Epithelial cell of esophagus (primary cell): ENCODE data around the gene ERFL.

ENCODE experiments used
- DNase-seq: peaks from one replicate; pipeline ENCODE4 v3.0.0; 2010; ENCODE audit warnings: low read depth
- H3K4me3 ChIP-seq: 2 replicates; pipeline ENCODE4 v1.5.1; 2011; ENCODE audit warnings: mild to moderate bottlenecking, low read length, control low read depth
- CTCF ChIP-seq: IDR thresholded peaks from 2 replicates; pipeline ENCODE4 v1.5.1; 2011; ENCODE audit warnings: low read depth, mild to moderate bottlenecking, low read length, control low read depth, inconsistent platforms; ENCODE audit not compliant: insufficient read depth; ENCODE audit errors: missing control alignments

ERFL gene

GRCh38 chr19:41926763-41927496 is 1.3 kb downstream of the ERFL start:
- DNase-seq: no peak
- TF ChIP-seq CTCF: no peak
- H3K4me3 ChIP-seq: no peak overlapping the region

DNA sequence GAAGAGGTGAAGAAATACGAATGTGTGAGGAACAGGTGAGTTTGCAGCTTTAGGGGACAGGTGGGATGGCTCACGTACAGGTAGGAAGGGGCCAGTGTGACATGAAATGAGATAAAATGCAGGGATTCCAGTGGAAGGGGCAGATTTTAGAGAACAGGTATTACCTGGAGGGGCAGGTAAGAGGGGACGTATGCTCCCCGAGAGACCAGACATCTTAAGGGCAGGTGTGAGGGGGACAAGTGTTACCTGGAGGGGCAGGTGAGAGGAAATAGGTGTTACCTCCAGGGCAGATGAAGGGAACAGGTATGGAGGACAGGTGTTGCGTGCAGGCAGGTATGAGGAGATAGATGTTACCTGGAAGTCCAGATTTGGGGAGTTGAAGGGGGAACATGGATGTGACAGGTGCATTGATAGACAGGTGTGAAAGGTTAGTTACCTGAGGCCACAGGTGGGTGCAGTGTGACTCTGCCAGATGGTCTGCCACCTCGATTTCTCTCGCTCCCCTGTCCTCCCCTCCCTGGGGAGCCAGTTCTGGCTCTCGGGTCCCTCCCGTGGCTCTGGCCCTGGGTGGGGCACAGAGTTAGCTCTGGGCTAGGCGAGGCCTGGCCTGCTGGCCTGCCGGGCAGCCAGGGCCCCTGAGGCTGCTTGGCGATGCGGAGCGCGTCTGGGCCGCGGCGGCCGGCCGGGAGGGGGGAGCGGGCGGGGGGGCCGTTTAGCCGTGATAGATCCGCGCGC is 2.1 kb downstream of the ERFL start:
- DNase-seq: no peak
- TF ChIP-seq CTCF: no peak
- no peak overlapping the region for H3K4me3 ChIP-seq

- H3K4me3 ChIP-seq: no peak overlapping the region
- TF ChIP-seq CTCF: no peak
- DNase-seq: no peak
These were observed 2.8 kb downstream of the ERFL start for GRCh38 chr19:41925208-41926003.

GRCh38 chr19:41924151-41925145 is 3.8 kb downstream of the ERFL start:
- H3K4me3 ChIP-seq: no peak overlapping the region
- no peak for DNase-seq
- no peak for TF ChIP-seq CTCF

DNA sequence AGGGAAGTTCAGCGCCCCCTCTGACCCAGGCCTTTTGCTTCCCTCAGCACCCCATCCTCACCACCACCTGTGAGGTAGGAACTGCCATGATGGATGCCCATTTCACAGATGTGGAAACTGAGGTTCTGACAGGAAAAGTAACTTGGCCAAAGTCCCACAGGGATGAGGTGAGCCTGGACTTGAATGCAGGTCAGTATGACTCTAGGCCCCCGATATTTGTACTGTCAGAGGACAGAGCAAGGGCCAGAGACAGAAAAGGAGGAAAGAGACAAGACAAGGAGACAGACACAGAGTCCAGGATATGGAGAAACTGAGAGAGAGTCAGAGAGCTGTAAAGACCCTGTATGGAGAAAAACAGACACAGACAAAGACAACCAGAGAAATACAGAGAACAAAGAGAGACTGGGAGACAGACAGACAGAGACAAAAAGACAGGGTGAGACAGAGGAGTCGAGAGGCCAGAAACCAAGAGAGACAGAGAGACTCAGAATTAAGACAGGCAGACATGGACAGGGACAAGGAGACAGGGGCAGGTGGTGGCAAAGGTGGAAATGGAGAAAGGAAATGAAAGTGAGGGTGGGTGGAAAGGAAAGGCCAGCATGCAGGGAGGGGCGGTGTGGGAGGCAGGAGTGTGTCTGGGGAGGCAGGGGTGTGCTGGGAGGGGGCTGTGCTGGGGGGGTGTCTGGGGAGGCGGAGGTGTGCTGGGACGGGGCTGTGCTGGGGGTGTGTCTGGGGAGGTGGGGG is 5.0 kb downstream of the ERFL start:
- no peak for TF ChIP-seq CTCF
- H3K4me3 ChIP-seq: no peak overlapping the region
- no peak for DNase-seq

GRCh38 chr19:41922585-41922984 is 5.7 kb downstream of the ERFL start:
- TF ChIP-seq CTCF: no peak
- no peak for DNase-seq
- H3K4me3 ChIP-seq: no peak overlapping the region
